WTC11 (cell line): ENCODE measurements around the gene COL16A1. TPM values are rescaled to one million over a fixed set of nuclear protein-coding genes. Genes with fewer than 3 reads are reported as not detected.

ENCODE experiments used
- ATAC-seq: fragments of 200-7000 bp; cut with Tn5 transposase; 2 replicates; pipeline ENCODE4 v1.10.0; 2021; ENCODE audit warnings: mild to moderate bottlenecking, moderate library complexity
- CTCF ChIA-PET: fragments of 300-600 bp; sonication (Branson Sonifier 250); formaldehyde crosslinking; loops from one replicate; lab custom pipeline; 2021; ENCODE audit warnings: antibody characterized with exemption; lab: Charles Lee
- POLR2A ChIA-PET: fragments of 350-600 bp; sonication (Branson Sonifier 250); formaldehyde crosslinking; loops from one replicate; lab custom pipeline; 2021; ENCODE audit warnings: antibody characterized with exemption; lab: Charles Lee
- DNase-seq: peaks from one replicate; pipeline ENCODE4 v3.0.0; 2021; ENCODE audit warnings: low spot score
- H3K27ac Mint-ChIP-seq: 2 replicates; pipeline ENCODE4 v1.8.0; 2021; ENCODE audit warnings: mixed read lengths
- H3K27me3 Mint-ChIP-seq: 2 replicates; pipeline ENCODE4 v1.8.0; 2021; ENCODE audit warnings: low read depth, mild to moderate bottlenecking, moderate library complexity, mixed read lengths
- H3K36me3 Mint-ChIP-seq: 2 replicates; pipeline ENCODE4 v1.8.0; 2021; ENCODE audit warnings: mixed read lengths
- H3K4me1 Mint-ChIP-seq: 2 replicates; pipeline ENCODE4 v1.8.0; 2022; ENCODE audit warnings: mixed read lengths
- H3K4me3 Mint-ChIP-seq: 2 replicates; pipeline ENCODE4 v1.8.0; 2021; ENCODE audit warnings: mild to moderate bottlenecking, moderate library complexity, mixed read lengths
- H3K9me3 Mint-ChIP-seq: 2 replicates; pipeline ENCODE4 v1.8.0; 2021; ENCODE audit warnings: mixed read lengths
- CREB1 ChIP-seq: sonication (generic); formaldehyde crosslinking; IDR thresholded peaks from 2 replicates; pipeline ENCODE4 v1.8.0; 2023; ENCODE audit warnings: mild to moderate bottlenecking, missing genetic modification reagents
- CTCF ChIP-seq: fragments of 200-600 bp; IDR thresholded peaks from 2 replicates; pipeline ENCODE4 v1.8.0; 2022; ENCODE audit warnings: antibody characterized with exemption
- ELF4 ChIP-seq: sonication (generic); formaldehyde crosslinking; IDR thresholded peaks from 2 replicates; pipeline ENCODE4 v1.8.1; 2022; ENCODE audit warnings: low read depth, mild to moderate bottlenecking, moderate library complexity, missing genetic modification reagents
- EMX1 ChIP-seq: fragments of 250-450 bp; sonication (Bioruptor Pico); IDR thresholded peaks from 2 replicates; pipeline ENCODE4 v1.8.0; 2021; ENCODE audit warnings: mild to moderate bottlenecking
- GRHL2 ChIP-seq: fragments of 250-450 bp; sonication (Bioruptor Pico); IDR thresholded peaks from 2 replicates; pipeline ENCODE4 v1.8.0; 2022; ENCODE audit warnings: mild to moderate bottlenecking, moderate library complexity; ENCODE audit not compliant: insufficient replicate concordance, severe bottlenecking
- JUN ChIP-seq: sonication (generic); formaldehyde crosslinking; IDR thresholded peaks from 2 replicates; pipeline ENCODE4 v1.8.0; 2023; ENCODE audit warnings: mild to moderate bottlenecking, missing genetic modification reagents
- PRDM15 ChIP-seq: sonication (generic); formaldehyde crosslinking; IDR thresholded peaks from 2 replicates; pipeline ENCODE4 v1.8.0; 2022; ENCODE audit warnings: missing genetic modification reagents
- TCF7 ChIP-seq: sonication (generic); formaldehyde crosslinking; IDR thresholded peaks from 2 replicates; pipeline ENCODE4 v1.8.0; 2022; ENCODE audit warnings: mild to moderate bottlenecking, low read depth, missing genetic modification reagents, moderate library complexity
- TEAD4 ChIP-seq: sonication (generic); formaldehyde crosslinking; IDR thresholded peaks from 2 replicates; pipeline ENCODE4 v1.8.0; 2022; ENCODE audit warnings: mild to moderate bottlenecking, missing genetic modification reagents
- ZNF281 ChIP-seq: sonication (generic); formaldehyde crosslinking; IDR thresholded peaks from 2 replicates; pipeline ENCODE4 v1.8.0; 2023; ENCODE audit warnings: mild to moderate bottlenecking, missing genetic modification reagents
- ZNF512 ChIP-seq: sonication (generic); formaldehyde crosslinking; IDR thresholded peaks from 2 replicates; pipeline ENCODE4 v1.8.1; 2022; ENCODE audit warnings: missing genetic modification reagents, borderline replicate concordance
- ZNF671 ChIP-seq: fragments of 250-450 bp; sonication (Bioruptor Pico); IDR thresholded peaks from 2 replicates; pipeline ENCODE4 v1.8.0; 2021; ENCODE audit warnings: mild to moderate bottlenecking
- total RNA-seq: library from RNA; stranded (reverse); gene quantifications from 3 replicates; pipeline ENCODE4 v1.2.3, GENCODE V29; 2021
- TF ChIP-seq, protein P1 (sequence below): fragments of 250-450 bp; sonication (Bioruptor Pico); IDR thresholded peaks from 2 replicates; pipeline ENCODE4 v1.9.0; 2021; ENCODE audit warnings: mild to moderate bottlenecking
- TF ChIP-seq, protein P2 (sequence below): fragments of 250-450 bp; sonication (Bioruptor Pico); IDR thresholded peaks from 2 replicates; pipeline ENCODE4 v1.8.0; 2021; ENCODE audit warnings: mild to moderate bottlenecking
- TF ChIP-seq, protein P3 (sequence below): fragments of 250-450 bp; sonication (Bioruptor Pico); IDR thresholded peaks from 2 replicates; pipeline ENCODE4 v2.1.2; 2022; ENCODE audit warnings: mild to moderate bottlenecking, moderate library complexity

COL16A1 gene
- total RNA-seq, 1 experiment from 2014 or later, result 8.8 TPM

- DNase-seq, result peak; percentile 33
- Mint-ChIP-seq H3K27ac (no peak within 1 kb of the TSS), H3K36me3 (no peaks in the 10 kb centered on the region), H3K27me3 (peaks cover 29% of the 10 kb centered on the region), H3K9me3 (no peaks in the 10 kb centered on the region), H3K4me3 (peak within 1 kb of the TSS; percentile 80), H3K4me1 (peaks cover 14% of the 10 kb centered on the region)
- POLR2A ChIA-PET, result interaction anchor here (0.6 kb wide), 1 partner anchor 44 kb away, joined by 3 read pairs; no protein-coding TSS in a partner anchor
- CTCF ChIA-PET, result interaction anchor here (0.7 to 3.7 kb wide), 41 partner anchors 9 to 456 kb away, joined by 3 to 38 read pairs (median 5); partner anchors contain the start of genes COL16A1, PEF1 and TMEM39B
- ATAC-seq, result peak; percentile 20
- TF ChIP-seq CTCF (no peak), ZNF281 (CRISPR knock-in tag) (no peak), CREB1 (CRISPR knock-in tag) (no peak), ZNF671 (CRISPR knock-in tag) (no peak), JUN (CRISPR knock-in tag) (no peak), GRHL2 (no peak), ELF4 (no peak), PRDM15 (CRISPR knock-in tag) (no peak)
- TF ChIP-seq, protein P1, sequence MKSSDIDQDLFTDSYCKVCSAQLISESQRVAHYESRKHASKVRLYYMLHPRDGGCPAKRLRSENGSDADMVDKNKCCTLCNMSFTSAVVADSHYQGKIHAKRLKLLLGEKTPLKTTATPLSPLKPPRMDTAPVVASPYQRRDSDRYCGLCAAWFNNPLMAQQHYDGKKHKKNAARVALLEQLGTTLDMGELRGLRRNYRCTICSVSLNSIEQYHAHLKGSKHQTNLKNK (CRISPR knock-in tag), result no peak
- TF ChIP-seq, protein P2, sequence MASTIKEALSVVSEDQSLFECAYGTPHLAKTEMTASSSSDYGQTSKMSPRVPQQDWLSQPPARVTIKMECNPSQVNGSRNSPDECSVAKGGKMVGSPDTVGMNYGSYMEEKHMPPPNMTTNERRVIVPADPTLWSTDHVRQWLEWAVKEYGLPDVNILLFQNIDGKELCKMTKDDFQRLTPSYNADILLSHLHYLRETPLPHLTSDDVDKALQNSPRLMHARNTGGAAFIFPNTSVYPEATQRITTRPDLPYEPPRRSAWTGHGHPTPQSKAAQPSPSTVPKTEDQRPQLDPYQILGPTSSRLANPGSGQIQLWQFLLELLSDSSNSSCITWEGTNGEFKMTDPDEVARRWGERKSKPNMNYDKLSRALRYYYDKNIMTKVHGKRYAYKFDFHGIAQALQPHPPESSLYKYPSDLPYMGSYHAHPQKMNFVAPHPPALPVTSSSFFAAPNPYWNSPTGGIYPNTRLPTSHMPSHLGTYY (CRISPR knock-in tag), result no peak
- TF ChIP-seq, protein P3, sequence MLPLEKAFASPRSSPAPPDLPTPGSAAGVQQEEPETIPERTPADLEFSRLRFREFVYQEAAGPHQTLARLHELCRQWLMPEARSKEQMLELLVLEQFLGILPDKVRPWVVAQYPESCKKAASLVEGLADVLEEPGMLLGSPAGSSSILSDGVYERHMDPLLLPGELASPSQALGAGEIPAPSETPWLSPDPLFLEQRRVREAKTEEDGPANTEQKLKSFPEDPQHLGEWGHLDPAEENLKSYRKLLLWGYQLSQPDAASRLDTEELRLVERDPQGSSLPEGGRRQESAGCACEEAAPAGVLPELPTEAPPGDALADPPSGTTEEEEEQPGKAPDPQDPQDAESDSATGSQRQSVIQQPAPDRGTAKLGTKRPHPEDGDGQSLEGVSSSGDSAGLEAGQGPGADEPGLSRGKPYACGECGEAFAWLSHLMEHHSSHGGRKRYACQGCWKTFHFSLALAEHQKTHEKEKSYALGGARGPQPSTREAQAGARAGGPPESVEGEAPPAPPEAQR (CRISPR knock-in tag), result no peak
Measured at GRCh38 chr1:31617218-31617915, 86.5 kb downstream of the COL16A1 start, which contains the start of gene HCRTR1. HCRTR1 (plus strand) TSS chr1:31617689; CDS start chr1:31619193, 1,504 bp downstream.

DNA sequence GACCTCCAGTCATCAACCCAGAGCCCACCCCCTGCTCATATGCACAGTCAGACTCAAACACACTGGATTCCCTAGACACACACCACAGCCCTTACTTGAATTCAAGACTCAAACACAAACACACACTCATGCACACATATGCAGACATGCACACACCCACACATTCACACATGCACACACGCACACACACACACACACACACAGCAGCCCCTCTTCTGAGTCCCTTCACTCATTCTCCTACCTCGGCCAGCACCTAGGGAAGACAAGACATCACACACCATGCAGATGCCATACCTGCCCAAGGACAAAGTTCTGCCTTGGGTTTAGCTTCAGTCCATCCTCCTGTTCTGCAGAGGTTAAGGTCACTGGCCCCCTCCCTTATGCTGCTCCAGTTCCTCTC is 87.9 kb downstream of the COL16A1 start:
- CTCF ChIA-PET, result interaction anchor here (1.2 to 3.7 kb wide), 4 partner anchors 17 to 54 kb away, joined by 3 to 38 read pairs (median 5); partner anchors contain the start of gene PEF1
- no peak for DNase-seq
- peaks cover 29% of the 10 kb centered on the region for H3K27me3 Mint-ChIP-seq

More for the DNA sequence above, 87.9 kb downstream of the COL16A1 start:
- POLR2A ChIA-PET, result no interaction called here
- H3K36me3 Mint-ChIP-seq, result no peaks in the 10 kb centered on the region
- H3K4me1 Mint-ChIP-seq, result peaks cover 14% of the 10 kb centered on the region
- H3K27ac Mint-ChIP-seq, result no peak overlapping the region
- H3K4me3 Mint-ChIP-seq, result no peak overlapping the region
- H3K9me3 Mint-ChIP-seq, result no peaks in the 10 kb centered on the region; the same call in 1 of the 2 replicates
- TF ChIP-seq ZNF671 (CRISPR knock-in tag), result no peak
- no peak for TF ChIP-seq GRHL2
- no peak for TF ChIP-seq ZNF512 (CRISPR knock-in tag)
- no peak for TF ChIP-seq EMX1 (CRISPR knock-in tag)
- TF ChIP-seq TCF7, result no peak
- TF ChIP-seq TEAD4 (CRISPR knock-in tag), result no peak
- TF ChIP-seq ZNF281 (CRISPR knock-in tag), result no peak
- ATAC-seq, result no peak
